OCI-LY1 (cell line): ENCODE measurements around the gene FYN.

Experiments
- EZH2 ChIP-seq: fragments of 200-600 bp; sonication (generic), shearing (Covaris generic); IDR thresholded peaks from 2 replicates; pipeline ENCODE4 v1.8.0; 2017; ENCODE audit warnings: borderline replicate concordance, mixed run types, mild to moderate bottlenecking, antibody characterized with exemption, low read length, moderate library complexity, mixed read lengths
- TF ChIP-seq, protein P1 (sequence below): fragments of 200-600 bp; sonication (generic), shearing (Covaris generic); IDR thresholded peaks from 2 replicates; pipeline ENCODE4 v1.5.1; 2017; ENCODE audit warnings: mild to moderate bottlenecking, antibody characterized with exemption, low read length, moderate library complexity, mixed read lengths

DNA sequence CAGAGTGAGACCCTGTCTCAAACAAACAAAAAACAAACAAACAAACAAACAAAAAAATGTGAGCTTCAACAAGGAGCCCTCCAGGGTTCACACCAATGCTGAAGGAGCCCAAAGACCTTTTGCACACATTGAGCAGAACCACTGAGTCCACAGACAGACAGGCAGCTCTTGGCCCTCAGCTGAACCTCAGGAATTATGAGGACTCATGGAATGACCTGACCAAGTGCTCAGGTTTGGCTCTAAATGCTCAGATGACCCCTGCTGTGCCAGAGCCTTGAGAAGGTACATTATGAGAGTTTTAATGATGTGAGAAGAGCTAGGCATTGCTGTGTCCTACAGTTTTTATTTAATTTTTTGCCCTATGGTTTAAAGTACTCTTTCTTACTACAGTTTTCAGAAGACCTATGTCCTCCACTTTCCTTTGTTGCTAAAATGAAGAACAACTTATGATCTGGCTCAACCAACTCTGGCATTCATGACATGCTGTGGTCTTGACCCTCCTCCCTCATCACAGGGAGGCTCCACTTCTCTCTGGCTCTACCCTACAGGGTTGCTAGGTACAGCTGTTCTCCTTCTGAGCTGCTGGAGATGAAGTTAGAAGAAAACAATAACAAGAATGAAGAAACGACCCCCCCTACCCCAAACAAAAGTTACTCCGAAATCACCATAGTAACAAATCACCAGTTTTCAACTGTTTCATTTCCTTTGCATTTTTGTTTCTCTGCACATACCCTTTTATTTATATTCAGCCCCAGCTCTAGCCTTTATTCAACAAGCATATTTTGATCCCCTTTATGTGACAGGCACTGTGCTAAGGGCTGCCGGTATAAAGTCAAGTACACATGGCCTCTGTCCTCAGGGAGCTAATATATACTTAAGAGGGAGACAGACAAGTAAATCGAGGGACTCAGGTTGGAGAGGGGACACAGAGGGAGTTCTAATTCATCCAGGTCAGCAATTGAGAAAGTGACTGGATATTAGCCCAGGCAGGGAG is 138.9 kb downstream of the FYN start:
- TF ChIP-seq, protein P1, sequence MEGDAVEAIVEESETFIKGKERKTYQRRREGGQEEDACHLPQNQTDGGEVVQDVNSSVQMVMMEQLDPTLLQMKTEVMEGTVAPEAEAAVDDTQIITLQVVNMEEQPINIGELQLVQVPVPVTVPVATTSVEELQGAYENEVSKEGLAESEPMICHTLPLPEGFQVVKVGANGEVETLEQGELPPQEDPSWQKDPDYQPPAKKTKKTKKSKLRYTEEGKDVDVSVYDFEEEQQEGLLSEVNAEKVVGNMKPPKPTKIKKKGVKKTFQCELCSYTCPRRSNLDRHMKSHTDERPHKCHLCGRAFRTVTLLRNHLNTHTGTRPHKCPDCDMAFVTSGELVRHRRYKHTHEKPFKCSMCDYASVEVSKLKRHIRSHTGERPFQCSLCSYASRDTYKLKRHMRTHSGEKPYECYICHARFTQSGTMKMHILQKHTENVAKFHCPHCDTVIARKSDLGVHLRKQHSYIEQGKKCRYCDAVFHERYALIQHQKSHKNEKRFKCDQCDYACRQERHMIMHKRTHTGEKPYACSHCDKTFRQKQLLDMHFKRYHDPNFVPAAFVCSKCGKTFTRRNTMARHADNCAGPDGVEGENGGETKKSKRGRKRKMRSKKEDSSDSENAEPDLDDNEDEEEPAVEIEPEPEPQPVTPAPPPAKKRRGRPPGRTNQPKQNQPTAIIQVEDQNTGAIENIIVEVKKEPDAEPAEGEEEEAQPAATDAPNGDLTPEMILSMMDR = no peak
- TF ChIP-seq EZH2 = no peak
